Measurements from ENCODE around the gene IFNA10.

GRCh38 chr9:21172156-21172555 lies 34.8 kb downstream of the IFNA10 start:
- TF ChIP-seq, protein P1, sequence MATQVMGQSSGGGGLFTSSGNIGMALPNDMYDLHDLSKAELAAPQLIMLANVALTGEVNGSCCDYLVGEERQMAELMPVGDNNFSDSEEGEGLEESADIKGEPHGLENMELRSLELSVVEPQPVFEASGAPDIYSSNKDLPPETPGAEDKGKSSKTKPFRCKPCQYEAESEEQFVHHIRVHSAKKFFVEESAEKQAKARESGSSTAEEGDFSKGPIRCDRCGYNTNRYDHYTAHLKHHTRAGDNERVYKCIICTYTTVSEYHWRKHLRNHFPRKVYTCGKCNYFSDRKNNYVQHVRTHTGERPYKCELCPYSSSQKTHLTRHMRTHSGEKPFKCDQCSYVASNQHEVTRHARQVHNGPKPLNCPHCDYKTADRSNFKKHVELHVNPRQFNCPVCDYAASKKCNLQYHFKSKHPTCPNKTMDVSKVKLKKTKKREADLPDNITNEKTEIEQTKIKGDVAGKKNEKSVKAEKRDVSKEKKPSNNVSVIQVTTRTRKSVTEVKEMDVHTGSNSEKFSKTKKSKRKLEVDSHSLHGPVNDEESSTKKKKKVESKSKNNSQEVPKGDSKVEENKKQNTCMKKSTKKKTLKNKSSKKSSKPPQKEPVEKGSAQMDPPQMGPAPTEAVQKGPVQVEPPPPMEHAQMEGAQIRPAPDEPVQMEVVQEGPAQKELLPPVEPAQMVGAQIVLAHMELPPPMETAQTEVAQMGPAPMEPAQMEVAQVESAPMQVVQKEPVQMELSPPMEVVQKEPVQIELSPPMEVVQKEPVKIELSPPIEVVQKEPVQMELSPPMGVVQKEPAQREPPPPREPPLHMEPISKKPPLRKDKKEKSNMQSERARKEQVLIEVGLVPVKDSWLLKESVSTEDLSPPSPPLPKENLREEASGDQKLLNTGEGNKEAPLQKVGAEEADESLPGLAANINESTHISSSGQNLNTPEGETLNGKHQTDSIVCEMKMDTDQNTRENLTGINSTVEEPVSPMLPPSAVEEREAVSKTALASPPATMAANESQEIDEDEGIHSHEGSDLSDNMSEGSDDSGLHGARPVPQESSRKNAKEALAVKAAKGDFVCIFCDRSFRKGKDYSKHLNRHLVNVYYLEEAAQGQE (IDR thresholded peaks at IDR 0.05), result no peak
- TF ChIP-seq, protein P2, sequence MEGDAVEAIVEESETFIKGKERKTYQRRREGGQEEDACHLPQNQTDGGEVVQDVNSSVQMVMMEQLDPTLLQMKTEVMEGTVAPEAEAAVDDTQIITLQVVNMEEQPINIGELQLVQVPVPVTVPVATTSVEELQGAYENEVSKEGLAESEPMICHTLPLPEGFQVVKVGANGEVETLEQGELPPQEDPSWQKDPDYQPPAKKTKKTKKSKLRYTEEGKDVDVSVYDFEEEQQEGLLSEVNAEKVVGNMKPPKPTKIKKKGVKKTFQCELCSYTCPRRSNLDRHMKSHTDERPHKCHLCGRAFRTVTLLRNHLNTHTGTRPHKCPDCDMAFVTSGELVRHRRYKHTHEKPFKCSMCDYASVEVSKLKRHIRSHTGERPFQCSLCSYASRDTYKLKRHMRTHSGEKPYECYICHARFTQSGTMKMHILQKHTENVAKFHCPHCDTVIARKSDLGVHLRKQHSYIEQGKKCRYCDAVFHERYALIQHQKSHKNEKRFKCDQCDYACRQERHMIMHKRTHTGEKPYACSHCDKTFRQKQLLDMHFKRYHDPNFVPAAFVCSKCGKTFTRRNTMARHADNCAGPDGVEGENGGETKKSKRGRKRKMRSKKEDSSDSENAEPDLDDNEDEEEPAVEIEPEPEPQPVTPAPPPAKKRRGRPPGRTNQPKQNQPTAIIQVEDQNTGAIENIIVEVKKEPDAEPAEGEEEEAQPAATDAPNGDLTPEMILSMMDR (IDR thresholded peaks at IDR 0.05), result no peak
- TF ChIP-seq RFX5 (IDR thresholded peaks at IDR 0.05), result no peak
- no peak for TF ChIP-seq HDAC2 (IDR thresholded peaks at IDR 0.05)
- no peak for TF ChIP-seq ZC3H11A (IDR thresholded peaks at IDR 0.05)
- TF ChIP-seq CBX8 (IDR thresholded peaks at IDR 0.05), result no peak
- no peak for TF ChIP-seq POLR2AphosphoS2 (conservative IDR thresholded peaks at IDR 0.05; ENCODE audit: low read length)
- no peak for TF ChIP-seq EP300 (IDR thresholded peaks at IDR 0.05)
- no peak for TF ChIP-seq POLR2A (IDR thresholded peaks at IDR 0.05; ENCODE audit: low read length)
- TF ChIP-seq MAFK (IDR thresholded peaks at IDR 0.05; ENCODE audit: partially characterized antibody), result no peak
- TF ChIP-seq JUN (IDR thresholded peaks at IDR 0.05), result no peak
- TF ChIP-seq SMC3 (IDR thresholded peaks at IDR 0.05), result no peak
- no peak for TF ChIP-seq RAD21 (conservative IDR thresholded peaks at IDR 0.05 in 1 of 2, IDR thresholded peaks at IDR 0.05 in 1 of 2)
- no peak for TF ChIP-seq FOSL2 (IDR thresholded peaks at IDR 0.05)
- TF ChIP-seq FOSL2 (CRISPR knock-in tag; IDR thresholded peaks at IDR 0.05), result no peak

Data from A549 (cell line).